Kasumi-1 (cell line): Measurements from ENCODE around the gene MAN1A1.

Source experiments
- DNase-seq, 2 experiments: peaks; one replicate each; lab custom pipeline; 2025; lab: John Stamatoyannopoulos, UW

The MAN1A1 gene

DNA sequence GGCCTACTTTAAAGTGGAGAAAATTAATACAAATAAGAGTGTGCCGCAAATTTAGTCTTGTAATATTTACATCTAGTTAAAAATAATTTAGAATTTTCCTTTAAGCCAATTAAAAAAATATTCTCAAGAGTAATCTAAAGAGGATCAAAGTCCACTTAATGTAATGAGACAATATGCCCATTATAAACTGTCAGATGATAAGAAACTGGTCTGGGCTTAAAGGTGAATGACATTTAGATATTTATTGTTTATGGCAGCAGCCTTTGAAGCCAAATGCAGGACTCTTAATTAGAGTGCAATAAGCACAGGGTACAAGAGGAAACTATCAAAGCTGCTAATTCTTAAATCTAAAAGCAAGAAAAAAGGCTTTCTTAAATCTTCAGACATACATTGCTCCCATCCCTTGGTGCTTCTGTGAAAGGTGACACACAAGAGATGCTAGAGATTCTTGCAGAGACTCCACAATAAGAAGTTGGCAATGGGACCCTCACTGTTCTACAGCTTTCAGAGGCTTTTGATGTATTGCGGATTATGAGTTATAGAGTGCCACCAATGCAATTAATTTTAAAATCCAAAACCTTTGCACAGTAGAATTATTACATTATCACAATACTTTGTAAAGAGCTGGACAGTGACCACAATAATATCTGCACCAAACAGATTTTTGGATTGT, 116.1 kb downstream of the MAN1A1 start:
- DNase-seq = no peak

DNA sequence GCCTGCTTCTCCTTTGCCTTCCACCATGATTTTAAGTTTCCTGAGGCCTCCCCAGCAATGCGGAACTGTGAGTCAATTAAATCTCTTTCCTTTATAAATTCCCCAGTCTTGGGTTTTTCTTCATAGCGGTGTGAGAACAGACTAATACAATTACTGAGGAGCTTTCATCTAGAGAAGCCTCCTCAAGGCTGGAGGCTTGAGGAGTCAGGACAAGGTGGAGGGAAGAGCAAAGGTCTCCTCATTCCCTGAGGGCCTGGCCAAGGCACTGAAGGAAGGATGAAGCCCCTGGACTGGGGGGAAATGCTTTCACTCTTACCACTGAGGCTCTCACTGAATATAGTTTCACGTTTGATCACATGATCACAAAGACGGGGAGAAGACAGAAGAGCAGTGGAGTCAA, 118.2 kb downstream of the MAN1A1 start:
- no peak for DNase-seq

DNA sequence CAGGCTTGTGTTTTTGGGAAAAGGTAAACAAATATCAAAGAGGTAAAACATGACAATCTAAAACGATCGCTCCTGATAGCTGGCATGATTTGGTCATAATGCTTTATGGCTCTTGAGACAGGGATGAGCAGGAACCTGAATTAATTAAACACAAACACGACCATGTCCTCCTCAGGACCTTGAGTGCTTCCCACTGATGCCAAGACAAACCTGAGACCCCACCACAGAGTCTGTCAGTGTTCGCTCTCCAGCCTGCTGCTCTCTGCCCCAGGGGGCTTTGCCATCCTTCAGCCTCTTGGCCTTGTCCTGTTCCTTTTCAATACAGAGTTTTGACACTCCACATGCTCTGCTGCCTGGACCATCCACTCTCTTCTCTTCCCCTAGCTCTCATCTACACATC, 119.4 kb downstream of the MAN1A1 start:
- no peak for DNase-seq

DNA sequence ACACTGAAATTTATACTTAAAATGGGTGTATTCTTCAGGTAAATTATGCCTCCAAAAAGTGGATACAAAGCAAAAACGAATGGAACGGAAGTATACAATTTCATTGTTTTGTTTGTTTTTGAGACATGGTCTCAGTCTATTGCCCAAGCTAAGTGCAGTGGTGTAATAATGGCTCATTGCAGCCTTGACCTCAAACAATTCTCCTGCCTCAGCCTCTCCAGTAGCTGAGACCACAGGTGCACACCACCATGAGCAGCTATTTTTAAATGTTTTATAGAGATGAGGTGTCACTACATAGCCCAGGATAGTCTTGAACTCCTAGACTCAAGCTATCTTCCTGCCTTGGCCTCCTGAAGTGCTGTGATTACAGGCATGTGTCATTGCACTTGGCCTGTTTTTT, 122.2 kb downstream of the MAN1A1 start:
- DNase-seq = no peak

DNA sequence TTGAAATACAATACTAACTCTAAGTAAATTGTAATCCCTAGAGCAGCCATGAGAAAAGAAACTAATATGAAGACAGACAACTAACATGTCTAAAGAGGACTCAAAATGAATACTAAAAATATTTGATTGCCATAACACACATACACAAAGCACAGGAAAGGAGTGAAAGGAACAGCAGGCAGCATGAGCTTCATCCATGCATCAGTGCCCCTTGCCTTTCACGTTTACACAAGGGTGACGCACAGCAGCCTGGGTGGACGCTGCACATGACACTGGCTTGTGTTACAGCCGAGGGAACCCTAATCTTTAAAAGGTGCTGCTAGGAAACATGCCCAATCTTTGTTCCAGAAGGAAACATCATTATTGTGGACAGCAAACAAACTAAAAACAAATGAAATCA, 123.5 kb downstream of the MAN1A1 start:
- no peak for DNase-seq

DNA sequence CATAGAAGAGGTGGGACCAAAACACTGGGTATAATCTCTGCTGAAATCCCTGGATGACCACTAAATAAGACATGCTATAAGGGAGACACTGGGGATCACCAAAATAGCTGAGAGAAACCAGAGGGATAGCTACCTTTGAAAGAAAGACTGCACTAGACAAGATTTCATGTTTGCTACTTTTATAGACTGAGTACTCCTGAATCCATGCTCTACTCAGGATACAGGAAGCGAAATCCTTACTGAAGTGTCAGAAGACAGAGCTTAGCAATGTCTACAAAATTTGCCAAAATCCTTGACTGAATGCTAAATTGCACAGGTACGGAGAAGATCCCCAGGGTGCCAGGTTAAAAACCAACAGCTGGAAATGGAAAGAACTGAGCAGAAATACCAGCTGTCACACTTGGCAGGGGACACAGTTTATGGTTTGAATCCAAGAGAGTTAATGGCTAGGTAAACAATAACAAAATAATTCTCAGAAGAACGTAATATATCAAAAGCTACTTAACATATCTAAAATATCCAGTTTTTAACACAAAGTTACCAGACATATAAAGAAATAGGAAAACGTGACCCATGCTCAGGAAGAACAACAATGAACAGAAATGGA, 125.4 kb downstream of the MAN1A1 start:
- DNase-seq = no peak

DNA sequence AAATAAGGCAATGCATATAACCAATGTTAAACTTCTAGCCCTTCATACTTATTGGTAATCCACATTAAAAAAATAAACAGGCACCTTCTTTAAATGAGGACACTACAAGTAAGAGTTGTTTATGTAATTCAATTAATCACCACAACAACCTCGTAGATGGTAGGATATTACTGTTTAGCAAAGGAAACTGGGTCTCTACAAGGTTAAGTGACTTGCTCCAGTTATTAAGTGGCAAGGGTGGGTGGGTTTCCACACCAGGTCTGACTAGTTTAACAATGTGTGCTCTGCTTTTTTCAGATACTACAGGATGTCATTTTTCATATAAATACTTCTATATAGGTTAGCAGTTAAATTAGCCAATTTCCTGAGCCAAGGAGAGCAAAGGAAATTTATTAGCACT, 129.1 kb downstream of the MAN1A1 start:
- DNase-seq = no peak

DNA sequence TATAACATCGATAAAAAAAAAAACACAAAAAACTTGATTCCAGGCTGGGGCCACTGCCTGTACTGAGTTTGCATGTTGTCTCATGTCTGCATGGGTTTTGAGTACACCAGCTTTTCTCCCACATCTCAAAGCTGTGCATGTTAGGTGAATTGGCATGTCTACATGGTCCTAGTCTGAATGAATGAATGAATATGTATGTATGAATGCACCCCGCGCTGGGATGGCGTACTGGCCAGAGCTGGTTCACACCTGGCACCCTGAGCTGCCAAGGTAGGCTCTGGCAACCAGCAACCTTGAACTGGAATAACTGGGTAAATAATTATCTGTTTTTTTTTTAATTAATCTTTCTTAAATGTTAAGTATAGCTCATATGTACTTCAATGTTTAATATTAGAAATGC, 131.0 kb downstream of the MAN1A1 start:
- DNase-seq = no peak

DNA sequence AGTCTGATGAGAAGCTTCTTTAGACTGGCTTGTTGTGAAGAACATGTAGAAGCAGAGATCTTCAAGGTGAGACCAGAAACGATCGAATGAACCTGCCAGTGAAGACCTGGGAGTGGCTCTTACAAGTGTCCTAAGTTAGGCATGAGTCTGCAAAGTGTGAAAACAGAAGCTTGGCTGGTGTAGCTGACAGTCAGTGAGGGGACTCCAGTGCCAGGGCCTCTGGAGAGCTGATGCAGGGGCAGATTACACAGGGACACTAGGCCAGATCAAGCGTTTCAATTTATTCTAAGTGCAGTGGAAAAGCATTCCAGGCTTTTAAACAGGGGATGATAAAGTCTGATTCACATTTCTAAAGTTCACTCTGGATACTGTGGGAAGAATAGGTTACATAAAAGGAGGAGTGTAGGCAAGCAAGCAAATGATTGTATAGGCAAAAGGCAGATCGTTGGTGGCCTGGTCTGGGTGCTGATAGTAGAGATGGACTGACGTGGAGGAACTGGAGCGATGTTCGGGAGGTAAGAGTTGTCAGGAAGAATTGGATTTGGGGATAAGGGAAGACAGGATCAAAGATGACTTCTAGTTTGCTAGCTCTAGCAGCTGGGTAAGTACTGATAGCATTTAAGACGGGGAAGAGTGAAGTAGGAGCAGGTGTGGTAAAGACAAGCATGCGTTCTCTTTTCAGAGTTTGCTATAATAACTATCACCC, 133.5 kb downstream of the MAN1A1 start:
- no peak for DNase-seq

DNA sequence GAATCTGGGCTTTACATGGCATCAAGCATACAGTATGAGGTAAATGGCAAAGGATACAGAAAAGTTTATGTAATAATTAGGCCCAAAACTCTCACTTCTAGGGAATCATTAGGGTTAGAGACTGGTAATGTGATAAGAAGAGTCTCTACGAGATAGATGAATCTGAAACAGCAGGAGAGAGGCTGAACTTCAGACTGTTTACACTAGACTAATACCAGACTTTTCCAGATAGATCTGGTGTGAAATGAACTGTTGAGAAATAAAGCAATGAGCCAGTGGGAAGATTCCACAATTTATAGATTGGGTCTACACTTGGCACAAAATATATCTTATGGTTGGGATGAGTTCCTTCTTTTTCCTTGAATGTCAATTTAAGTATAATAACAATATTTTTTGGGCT, 134.3 kb downstream of the MAN1A1 start:
- no peak for DNase-seq

DNA sequence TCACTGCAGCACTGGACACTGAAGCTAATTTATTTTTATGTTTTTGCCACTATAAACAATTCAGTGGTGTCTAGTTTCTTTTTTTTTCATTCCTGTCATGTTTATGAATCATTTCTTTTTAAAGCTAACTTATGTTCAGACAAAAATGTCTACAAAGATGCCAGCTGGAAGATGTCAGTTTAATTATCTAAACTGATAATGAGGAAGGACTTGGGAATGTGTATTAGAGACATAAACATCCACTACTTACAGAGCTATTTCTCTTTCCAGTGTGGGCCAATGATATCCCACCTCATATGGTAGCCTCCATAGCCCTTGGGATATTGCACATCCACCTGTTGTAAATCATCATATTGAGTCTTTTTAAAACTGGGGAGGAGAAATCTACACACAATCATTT, 139.0 kb downstream of the MAN1A1 start:
- no peak for DNase-seq

DNA sequence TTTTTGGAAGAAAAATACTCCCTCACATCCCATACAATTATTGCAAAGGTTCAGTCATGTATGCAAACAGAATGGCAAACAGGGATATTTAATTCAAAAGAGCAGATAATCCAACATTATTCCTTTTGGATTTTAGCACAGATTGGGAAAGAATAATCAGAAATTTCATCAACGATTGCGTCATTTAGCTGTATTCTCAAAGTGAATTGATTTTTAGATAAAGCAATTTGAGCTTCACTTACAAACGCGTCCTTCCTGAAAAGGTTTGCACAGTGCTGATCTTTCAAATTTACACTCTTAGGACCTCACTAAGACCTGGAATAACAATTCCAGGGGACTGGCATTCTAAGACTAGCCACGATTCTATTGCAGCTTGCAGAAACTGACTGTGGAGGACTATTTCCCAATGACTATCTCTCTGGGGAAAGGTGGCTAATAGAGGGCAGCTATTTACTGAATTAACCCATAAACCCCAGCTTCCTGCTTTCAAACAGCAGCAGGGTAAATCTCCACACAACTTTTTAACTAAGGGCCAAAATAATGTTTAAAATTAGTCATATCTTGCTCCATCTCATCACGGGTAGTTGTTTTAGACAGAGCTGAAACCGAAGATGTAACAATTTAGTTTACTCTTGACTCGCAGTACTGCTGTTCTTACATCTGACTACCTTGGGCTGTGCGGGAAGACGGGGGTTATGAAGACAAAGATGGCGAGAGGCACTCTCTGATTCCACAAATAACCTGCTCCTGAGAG, 139.9 kb downstream of the MAN1A1 start:
- no peak for DNase-seq

DNA sequence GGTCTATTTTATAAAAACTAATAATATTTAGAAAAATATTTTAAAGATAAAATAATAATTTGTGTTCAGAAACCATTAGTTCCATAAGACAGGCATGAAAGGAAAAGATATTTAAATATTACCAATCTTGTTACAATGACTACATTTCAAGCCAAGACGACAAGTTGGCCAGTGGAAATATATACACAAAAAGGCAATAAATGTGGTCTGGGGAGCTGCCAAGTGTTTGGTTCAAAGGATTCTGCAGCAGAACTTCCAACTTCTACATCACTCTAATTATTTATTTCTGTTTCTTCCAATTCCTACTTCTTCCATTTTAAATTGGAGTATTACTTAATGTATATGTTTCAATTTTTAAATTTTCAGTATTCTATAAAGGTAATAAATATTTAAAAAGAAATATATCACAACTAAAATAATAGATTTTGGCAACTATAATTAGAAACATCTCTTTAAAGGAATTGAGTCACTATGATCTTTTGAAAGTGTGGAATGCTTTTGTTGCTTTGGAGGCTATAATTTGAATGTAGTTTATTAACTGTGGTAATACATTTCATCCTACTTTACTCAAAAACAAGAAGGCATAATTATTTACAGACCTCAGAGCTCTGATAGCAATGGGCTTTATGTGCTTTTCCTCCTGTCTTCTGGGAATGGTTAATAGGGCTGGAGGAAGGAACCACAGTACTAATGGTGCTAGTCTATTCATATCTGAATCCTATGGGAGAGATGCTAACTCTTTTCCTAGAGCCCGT, 141.4 kb downstream of the MAN1A1 start:
- no peak for DNase-seq

DNA sequence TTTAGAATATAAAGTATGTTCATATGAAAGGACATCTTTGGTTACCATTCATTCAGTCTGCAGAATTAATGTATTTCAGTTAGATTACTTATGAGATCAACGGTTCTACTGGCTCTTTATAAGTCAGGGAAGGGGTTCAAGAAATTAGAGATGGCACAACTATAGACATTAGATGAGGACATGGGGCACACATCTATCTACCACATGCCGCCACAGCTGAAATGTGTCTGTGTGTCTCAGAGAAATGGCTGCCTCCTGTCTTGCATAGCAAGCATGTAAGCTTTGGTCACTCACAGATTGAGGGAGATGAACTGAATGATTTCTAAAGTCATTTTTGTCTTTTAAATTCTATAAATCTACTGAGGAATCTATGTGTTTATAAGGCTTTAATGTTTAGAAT, 142.2 kb downstream of the MAN1A1 start:
- DNase-seq = no peak

DNA sequence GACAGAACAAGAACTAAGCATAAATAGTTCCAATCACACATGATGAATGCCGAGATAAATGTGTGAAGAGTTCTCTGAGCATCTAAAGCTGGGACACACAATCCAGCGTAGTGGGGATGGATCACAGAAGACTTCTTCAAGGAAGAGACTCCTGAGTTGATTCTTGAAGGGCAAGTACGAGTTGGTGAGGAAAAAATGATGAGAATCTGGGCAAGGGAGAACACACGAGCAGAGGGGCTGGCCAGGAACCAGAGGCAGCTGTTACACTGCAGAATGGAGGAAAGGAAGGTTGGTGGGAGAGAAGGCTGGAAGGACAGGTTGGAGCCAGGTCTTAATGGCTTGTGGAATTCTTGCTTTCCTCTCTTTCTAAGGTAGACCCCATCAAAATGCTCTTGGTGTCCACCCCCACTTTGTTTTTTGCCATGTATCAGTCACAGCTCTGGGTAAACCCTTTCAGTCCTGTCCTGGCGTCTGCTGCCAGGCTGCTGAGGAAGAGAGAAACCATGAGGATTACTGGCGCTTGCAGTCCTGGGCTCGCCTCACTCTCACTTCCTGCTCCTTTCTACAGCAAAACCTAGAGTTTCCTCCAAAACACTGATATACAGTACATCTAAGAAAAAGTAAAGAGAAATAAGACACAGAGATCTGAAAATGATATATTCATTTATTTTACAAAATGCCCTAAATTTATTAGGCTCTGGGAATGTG, 143.5 kb downstream of the MAN1A1 start:
- DNase-seq = no peak

DNA sequence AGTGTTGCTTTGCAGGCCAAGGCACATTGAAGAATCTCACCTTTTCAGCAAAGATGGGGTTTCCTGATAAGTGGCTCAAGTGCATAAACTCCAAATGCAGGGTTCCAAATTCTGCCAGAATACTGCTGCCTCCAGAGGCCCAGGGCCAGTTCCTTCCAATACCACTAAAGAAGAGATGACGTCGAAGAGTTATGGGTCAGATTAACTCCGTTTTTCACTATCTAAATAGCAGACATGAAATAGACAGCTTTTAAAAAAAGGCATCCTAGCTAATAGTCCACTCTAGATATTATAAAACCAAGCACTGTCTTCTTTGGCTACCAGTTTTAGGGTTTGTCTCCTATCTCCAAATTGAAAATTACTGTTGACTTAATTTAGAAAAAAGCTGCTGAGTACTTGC, 144.8 kb downstream of the MAN1A1 start:
- no peak for DNase-seq

DNA sequence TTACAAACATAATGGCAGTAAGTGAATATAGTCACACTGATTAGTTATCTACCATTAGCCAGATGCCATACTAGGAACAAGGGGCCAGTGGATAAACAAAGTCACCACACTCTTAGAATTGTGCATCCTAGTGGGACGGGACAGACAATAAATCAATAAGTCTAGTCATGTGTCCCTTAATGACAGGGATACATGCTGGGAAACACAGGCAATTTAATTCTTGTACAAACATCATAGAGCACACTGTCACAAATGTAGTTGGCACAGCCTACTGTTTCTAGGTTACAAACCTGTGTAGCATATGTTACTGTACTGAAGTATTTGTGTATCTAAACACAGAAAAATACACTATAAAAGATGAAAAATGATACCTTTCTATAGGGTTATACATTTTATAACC, 148.1 kb downstream of the MAN1A1 start:
- no peak for DNase-seq

DNA sequence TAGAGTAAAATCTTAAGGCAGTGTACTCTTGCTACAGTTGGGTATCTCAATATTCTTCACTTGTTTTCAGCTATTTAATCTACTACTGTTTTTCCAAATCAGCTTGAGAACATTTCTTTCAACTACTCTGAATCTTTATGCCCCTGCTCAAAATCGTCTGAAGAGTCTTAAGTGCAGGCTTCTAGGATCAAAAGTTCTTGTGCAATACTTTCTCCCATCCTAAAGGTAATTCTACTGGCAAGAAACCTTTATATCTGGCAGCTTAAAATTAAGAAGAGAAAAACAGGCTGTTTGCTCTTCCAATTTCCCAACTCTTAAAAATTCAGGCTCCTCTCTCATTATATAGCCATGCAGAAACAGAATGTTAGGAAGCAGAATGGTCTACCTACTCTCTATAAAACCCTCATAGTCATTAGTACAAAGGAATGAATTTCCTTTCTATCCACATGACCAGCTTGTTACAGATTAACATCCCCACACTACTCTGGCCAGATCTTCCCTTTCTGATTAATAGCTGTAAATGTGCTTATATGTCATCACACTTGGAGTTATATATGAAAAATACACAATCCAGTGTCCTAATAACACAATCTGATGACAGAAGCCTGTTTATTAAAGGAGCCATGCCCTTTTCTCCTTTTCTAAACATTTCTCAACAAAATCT, 148.9 kb downstream of the MAN1A1 start:
- DNase-seq = no peak

DNA sequence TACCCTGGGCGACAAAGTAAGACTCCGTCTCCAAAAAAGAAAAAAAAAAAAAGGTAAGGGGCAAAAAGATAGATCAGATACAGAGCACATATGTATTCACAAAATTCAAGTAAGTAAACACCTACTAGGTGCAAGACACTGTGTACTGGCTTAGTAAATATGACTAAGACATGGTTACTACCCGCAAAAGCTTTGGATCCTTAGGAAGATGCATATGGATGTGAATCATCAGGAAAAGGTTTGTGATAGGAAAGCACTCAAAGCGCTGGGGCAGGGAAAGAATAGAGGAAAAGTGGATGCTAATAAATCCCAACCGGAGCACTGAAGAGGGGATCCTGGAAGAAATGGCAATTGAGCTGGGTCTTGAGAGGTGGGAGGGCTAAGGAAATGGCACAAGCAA, 152.3 kb downstream of the MAN1A1 start:
- DNase-seq = no peak

DNA sequence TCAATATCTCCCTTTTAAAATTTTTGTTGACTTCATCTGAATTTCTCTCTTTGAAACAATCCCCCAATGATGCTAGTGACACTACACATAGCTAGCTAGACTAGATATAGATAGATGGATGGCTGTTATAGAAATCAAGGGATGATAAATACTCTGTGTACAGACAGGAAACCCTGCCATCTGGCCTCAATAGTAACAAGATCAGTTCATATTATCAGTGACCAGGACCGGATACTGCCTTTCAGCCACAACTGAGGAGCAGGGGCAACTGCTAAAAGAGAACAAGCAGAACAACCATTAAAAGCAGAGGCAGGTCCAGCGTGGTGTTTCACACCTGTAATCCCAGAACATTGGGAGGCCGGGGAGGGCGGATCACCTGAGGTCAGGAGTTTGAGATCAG, 152.8 kb downstream of the MAN1A1 start:
- DNase-seq = no peak

DNA sequence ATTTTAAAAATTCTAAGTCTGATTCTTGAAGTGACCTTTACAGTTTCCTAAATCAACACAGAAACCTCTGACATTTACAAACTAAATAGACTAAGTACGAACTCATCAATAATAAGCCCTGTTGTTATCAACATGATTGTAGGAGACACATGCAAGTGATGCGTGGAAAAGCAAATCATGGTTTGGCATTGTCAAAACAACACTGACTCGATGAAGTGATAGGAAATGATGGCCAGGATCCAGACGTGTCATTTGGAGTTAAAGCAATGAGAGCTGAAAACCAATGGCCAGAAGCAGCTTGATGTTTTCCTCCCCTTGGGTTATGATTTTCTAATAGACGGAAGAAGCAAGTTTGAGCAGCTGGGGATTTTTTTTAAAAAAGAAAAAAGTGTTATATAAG, 153.7 kb downstream of the MAN1A1 start:
- no peak for DNase-seq
